Epidermal melanocyte (primary cell): Measurements from ENCODE around the gene BTN3A1.
"Not testable (repeated sequence)": the region's sequence is repeated elsewhere in the genome, so short reads cannot be mapped to it uniquely, and the experiment has no call there.

ENCODE experiments used
- DNase-seq: peaks from one replicate; pipeline ENCODE4 v3.0.0; 2011; ENCODE audit warnings: low spot score; ENCODE audit not compliant: insufficient read length

Gene BTN3A1

DNA sequence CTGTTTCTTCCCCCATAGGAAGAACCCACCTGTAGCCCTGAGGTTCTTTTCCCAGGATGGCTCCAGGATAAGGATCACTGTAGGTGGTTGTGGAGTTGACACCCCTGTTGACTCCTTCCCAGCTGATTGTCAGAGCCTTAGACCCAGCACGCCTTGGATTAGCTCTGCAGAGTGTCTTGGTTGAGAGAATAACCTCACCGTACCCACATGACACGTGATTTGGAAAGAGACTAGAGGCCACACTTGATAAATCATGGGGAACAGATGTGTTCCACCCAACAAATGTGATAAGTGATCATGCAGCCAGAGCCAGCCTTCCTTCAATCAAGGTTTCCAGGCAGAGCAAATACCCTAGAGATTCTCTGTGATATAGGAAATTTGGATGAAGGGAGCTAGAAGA, 12.2 kb downstream of the BTN3A1 start:
- no peak for DNase-seq

DNA sequence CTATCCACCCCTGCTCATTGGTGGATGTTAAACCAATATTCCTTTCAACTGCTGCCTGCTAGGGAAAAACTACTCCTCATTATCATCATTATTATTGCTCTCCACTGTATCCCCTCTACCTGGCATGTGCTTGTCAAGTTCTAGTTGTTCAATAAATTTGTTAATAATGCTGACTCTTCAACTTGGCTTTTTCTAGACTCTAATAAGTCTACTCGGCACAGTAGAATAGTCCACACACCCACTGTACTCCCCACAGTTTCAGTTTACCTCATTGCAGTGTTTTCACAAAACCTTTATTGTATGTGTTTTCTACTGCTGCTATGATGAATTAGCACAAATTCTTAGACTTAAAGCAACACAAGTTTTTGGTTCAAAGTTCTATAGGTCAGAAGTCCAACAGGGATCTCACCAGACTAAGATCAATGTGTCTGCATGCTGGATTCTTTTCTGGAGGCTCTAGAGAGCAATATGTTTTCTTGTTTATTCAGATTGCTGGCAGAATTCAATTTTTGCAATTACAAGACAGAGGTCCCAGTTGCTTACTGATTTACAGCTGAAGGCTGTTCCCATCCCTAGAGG, 13.1 kb downstream of the BTN3A1 start:
- no peak for DNase-seq

DNA sequence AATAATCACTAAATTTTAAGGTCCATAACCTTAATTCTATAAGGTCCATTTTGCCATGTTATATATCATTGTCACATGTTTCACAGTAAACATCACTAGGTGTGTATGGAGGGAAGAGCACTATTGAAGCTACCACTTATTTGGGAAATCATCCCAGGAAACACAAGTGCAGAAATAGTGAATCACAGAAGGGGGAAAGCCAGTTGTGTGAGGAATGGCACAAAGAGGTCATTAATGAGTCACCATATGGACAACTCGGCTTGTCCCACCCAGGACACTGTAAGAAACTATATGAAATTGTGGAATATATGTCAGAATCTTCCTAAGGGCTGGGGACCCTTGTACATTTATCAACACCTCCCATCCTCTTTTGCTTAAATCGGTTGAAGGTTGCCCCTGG, 13.7 kb downstream of the BTN3A1 start:
- no peak for DNase-seq

DNA sequence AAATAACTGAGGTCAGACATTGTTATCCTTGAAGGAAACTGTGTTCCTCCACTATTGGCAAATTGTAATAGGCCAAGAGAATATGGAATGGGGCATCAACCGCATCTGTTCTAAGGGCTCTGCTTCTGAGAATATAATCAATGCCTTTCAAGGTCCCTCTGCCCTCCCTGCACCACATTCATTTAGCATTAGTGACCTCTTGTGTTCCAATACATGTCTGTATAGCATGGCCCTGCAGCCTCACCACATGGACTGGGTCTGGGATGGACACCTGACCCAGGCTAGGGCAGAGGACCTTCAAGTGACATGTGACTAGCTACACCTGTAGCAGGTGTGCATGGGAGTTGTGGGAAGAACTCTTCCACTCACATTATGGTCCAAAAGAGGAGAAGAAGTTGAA, 14.2 kb downstream of the BTN3A1 start:
- no peak for DNase-seq

DNA sequence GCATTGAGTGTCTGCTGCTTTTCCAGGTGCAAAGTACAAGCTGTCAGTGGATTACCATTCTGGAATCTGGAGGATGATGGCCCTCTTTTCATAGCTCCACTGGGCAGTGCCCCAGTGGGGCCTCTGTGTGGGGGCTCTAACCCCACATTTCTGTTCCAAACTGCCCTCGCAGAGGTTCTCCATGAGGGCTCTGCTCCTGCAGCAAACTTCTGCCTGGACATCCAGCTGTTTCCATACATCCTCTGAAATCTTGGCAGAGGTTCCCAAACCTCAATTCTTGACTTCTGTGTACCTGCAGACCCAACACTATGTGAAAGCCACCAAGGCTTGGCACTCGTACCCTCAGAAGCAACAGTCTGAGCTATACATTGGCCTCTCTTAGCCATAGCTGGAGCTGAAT, 16.0 kb downstream of the BTN3A1 start:
- DNase-seq = not testable (repeated sequence)

DNA sequence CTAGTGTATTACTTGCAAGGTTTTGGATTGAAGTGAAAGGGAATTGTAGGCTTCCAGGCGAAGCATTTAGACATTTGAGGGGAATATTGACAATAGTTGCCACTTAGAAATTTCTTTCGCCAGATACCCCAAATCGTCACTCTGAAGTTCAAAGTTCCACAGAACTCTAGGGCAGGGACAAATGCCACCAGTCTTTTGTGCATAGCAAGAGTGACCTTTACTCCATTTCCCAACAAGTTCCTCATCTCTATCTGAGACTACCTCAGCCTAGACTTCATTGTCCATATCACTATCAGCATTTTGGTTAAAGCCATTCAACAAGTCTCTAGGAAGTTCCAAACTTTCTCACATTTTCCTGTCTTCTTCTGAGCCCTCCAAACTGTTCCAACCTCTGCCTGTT, 16.7 kb downstream of the BTN3A1 start:
- not testable (repeated sequence) for DNase-seq

DNA sequence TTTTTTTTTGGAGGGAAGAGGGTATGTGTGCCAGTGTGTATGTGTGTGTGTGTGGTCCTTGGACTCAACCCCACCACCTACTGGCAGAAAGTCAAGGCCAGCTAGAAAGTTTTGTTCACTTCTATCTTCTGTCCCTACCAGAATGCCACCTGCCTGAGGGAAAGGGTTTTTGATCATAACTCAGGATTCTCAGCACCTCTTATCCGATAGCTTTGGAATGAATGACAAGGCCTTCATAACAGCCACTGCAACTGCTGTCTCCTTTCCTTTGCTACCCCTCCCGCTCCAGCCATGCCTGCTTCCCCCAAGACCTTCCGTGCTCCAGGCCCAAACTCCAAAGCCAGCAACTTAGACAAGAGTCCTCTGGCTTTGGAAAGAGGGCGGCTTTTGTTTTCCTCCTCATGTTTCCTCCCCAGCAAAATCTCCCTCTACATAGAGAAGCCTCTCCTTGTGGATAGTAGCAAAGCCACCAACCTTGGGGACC, 18.7 kb downstream of the BTN3A1 start:
- DNase-seq = no peak

DNA sequence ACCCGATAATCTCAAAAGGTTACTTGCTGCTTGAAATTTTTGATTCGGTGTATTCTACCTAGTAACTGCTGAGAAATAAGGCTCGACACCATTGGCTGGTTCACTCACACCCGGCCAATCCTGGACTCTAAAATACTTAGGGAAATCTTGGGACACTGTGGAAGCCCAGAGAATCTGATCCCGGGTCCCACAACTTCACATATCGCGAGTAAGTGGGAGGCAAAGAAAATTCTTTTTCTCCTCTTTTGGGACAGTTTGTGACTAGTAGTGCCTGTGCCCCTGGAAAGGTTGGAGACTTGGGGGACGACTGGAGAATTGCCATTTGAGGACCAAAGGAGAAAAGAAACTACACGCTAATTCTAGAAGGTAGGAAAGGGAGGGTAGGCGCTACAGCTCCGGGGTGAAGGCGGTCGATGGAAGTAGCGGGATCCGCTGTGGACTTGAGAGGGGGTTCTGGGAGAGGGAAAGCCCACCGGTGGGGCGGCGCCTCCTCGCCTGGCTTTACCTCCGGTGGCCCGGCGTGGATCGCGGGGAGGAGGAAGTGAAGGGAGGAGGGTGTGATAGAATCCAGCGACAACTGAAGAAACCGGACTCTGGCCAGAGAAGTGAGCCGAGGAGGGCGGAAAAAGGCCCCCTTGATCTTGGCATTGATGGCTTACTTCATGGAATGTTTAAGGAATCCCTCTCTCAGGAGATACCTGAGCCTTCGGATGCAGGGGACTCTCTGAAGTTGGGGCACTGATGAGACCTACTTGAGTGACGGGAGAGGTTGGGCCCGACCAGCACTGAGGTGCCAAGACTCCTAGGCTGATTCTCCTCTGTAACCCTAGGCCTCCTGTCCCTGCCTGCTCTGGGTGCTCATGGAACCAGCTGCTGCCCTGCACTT, 19.4 kb downstream of the BTN3A1 start:
- peak; percentile 85 for DNase-seq

DNA sequence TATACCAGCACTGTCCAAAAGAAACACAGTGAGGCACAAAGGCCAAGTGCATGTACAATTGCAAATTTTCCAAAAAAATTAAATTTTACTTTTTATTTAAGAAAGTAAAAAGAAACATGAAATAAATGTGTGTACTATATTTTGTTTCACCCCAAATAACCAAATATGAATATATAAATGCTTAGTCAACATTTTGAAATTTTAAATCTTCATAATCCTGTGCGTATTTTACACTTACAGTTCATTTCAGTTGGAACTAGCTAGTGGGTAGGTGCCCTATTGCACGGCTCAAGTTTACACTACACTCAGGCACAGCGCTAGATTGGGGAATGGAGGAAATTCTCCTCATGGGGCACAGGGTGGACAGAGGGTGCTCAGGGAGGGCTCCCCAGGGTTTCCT, 20.3 kb downstream of the BTN3A1 start:
- DNase-seq = no peak

DNA sequence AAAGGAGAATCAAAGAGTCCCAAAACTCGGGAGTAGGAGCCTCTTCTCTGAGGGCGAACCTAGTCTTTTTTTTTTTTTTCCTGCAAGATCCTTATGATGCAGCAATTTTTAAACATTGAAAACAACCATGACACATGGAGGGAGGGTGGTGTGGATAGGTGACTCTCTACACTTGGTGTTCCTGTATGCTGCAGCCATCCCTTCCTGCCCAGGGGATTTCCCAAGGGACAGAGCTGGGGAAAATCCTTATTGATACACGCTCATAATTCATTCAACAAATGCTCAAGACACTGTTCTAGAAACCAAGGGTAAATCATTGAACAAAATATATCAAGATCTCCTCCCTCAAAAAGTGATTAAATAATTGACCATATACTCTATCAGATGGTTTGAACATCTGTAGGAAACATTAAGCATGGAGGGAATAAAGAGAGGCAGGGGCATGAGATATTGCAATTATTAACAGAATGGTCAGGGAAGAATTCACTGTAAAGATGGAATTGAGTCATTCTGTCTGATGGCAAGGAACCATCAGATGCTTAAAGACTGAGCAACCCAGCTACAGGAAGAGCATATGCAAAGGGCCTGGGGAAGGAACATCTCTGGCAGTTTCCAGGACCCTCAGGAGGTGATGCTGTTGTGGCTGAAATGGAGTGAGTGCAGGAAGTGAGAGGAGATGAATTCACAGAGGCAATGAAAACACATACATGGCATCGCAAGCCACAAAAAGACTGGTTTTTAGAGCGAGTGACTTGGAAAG, 24.8 kb downstream of the BTN3A1 start:
- no peak for DNase-seq

DNA sequence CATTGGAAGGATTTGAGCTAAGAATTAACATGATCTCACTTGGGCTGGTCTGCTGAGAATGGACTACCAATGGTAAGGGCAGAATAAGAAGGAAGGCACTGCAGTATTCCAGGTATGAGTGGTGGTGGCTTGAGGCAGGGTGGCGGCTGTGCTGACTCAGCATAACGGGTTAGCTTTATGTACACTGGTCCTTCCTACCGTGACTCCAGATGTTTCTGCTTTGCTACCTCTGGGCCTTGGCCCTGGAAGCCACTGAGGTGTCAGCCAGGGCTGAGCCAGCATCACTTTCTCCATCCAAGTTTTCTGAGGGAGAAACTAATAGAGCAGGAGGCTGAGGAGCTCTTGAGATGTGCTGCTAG, 25.4 kb downstream of the BTN3A1 start:
- DNase-seq = no peak

DNA sequence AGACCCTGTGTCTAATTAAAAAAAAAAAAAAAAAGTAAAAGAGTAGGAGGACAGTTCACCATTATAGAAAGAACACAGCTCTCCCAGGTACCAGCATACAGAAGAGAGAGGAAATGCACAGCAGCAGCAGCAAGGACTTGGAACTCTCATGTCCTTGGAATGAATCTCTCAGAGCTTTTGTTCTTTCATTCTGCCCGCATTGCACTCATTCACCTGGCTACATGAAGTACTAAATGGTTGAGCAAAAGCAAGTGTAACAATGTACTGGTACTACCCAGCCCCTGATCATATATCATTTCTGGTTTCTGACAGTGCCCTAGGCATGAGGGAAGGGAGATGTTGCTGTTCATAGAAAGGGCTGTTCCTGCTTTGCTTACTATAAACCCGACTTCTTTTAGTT, 26.1 kb downstream of the BTN3A1 start:
- no peak for DNase-seq

DNA sequence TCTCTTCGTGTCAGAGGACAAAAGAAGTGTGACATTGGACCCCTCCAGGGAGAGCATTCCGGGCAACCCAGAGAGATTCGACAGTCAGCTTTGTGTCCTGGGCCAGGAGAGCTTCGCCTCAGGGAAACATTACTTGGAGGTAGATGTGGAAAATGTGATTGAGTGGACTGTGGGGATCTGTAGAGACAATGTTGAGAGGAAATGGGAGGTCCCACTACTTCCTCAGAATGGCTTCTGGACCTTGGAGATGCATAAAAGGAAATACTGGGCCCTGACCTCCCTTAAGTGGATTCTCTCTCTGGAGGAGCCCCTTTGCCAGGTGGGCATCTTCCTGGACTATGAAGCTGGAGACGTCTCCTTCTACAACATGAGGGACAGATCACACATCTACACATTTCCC, 28.7 kb downstream of the BTN3A1 start:
- DNase-seq = no peak

DNA sequence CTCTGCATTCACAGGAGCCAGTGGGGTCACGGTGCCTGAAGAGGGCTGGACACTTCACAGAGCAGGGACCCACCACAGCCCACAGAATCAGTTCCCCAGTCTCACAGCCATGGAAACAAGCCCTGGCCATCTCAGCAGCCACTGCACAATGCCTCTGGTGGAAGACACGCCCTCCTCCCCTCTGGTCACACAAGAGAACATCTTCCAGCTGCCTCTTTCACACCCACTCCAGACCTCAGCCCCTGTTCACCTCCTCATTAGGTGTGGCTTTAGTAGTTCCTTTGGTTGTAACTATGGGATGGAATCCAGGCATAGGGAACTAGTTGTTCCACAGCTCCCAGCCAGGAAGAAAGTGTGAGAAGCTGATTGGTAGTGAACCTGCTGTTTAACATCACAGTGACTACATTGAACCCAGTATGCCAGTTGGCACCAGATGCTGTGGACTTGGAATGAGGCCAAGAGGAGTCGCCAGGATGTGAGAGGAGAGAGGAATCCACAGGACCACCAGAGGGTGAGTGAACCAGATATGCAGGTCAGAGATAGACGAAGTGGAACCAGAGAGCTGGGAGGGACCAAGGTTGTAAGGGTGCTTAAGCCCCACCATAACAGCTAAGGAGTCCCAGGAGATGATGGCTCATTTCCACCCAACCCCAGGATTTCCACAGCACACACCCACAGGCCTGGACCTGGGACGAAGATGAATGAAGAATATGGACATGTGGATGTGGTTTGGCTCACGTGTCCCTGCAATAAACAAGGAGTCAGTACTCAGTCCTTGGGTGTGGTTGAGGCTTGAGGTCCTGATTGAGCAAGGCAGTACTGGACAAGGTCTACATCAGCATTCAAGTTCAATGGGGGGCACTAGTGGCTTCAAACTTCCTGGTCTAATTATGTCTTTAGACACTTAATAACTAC, 29.4 kb downstream of the BTN3A1 start:
- DNase-seq = no peak

DNA sequence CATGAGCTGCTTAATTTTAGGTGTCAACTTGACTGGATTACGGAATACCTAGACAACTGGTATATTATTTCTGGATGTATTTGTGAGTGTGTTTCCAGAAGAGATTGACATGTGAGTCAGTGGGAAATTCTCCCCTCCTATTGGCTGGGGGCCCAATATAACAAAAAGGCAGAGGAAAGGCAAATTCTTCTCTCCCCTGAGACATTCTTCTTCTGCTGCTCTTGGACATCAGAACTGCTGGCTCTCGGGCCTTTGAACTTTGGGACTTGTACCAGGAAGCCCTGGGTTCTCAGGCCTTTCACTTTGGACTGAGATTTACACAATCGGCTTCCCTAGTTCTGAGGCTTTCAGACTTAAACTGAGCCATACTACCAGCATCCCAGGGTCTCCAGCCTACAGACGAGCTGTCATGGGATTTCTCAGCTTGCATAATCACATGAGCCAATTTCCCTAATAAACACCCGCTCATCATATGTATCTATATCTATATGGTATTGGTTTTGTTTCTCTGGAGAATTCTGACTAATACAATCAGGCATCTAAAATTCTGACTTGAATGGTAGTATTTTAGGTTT, 30.6 kb downstream of the BTN3A1 start:
- no peak for DNase-seq

DNA sequence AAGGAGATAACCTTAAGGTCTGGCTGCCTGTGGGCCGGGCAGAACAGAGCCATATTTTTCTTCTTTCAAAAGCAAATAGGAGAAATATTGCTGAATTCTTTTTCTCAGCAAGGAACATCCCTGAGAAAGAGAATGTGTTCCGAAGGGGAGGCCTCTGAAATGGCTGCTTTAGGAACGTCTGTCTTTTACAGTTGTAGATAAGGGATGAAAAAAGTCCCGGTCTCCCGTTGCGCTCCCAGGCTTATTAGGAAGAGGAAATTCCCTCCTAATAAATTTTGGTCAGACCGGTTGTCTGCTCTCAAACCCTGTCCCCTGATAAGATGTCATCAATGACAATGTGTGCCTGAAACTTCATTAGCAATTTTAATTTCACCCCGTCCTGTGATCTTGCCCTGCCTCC, 31.6 kb downstream of the BTN3A1 start:
- DNase-seq = not testable (repeated sequence)

DNA sequence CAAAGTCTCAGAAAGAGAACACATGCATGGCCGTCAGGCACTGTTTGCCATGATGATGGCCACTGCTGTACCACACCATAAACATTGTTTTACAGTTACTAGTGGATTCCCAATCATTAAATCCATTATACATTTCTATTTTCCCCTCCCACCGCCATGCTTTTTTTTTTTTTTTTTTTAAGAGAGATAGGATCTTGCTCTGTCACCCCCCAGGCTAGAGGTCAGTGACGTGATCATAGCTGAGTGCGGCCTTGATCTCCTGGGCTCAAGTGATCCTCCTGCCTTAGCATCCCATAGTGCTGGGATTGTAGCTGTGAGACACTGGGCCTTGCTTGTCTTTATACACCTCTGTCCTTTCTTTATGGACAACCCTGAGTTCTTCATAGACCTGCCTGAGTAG, 33.9 kb downstream of the BTN3A1 start:
- DNase-seq = no peak

DNA sequence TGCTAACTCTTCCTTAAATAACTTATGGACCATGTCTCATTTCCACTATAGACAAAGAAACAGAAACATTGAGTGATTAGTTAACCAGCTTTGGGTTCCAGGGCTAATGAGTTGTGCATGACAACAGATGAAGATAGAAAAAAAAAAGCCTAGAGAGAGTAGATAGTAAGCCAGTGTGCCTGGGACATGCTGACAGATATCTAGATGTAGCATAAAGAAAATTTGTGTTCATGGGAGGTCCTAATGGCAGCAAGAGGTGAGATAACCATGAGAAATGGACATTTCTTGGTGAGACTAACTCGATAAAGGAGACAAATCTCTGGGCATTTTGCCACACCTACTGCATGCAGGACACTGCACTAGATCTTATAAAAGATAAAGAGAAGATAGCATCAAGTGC, 35.5 kb downstream of the BTN3A1 start:
- no peak for DNase-seq

DNA sequence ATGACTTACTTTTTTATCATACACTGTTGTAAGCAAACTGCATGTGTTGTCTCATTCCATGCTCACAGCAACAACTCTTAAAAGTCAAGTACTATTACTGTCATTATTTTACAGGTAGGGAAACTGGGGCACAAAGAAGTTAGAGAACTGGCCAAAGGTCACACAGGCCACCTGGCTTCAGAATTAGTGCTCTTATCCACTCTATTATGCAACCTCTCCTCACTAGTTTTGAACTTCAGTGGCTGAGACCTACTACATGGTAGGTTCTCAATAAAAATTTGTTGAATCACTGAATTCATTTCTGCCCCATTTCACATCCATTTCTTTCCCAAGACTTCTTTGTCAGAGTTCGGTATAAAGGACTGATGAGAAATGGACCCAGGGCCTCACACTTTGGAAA, 35.9 kb downstream of the BTN3A1 start:
- no peak for DNase-seq

DNA sequence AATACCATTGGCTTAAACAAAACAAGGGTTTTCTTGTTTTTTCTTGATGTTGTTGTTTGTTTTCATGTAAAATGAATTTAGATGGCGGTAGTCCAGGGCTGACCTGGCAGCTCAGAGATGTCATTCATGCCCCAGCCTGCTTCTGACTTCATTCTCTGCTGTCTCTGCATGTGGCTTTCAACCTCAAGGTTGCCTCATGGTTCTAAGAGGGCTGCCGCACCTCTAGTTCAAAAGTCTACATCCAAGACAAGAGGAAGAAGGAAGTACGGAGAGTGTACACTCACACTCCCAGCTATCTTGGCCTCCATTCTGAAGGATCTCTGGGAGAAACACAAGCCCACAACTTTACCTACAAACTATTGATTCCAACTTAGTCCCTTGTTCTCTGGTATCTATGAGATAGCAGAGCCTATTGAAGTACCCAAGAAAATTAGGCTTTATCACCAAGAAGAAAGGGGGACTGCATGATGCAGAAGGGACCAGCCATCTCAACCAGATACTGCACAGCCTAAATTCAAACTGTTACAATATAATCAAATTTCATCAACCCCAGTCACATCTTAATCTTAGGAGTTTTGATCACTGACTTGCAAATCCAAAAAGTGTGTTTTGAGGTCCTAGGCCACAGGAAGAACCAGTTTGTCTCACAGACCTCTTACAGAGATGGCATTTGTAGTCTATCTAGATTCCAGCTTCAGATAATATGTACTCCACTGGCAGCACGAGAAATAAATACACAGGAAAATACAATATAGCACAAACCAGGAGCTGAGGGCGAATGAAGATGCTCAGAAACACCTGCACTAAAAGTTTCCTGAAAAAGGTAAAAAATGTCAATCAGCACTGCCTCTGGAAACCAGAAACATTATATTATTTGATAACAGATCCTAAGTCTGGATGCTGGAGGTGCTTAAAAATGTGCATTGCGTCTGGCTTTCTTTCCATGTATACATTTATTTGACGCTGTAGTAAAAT, 37.4 kb downstream of the BTN3A1 start:
- DNase-seq = no peak
